GM19238 (cell line): ENCODE data around the gene VDR.

ENCODE experiments used
- DNase-seq: peaks from one replicate; pipeline ENCODE4 v3.0.0; 2011; ENCODE audit warnings: low spot score; ENCODE audit not compliant: insufficient read length

VDR gene

DNA sequence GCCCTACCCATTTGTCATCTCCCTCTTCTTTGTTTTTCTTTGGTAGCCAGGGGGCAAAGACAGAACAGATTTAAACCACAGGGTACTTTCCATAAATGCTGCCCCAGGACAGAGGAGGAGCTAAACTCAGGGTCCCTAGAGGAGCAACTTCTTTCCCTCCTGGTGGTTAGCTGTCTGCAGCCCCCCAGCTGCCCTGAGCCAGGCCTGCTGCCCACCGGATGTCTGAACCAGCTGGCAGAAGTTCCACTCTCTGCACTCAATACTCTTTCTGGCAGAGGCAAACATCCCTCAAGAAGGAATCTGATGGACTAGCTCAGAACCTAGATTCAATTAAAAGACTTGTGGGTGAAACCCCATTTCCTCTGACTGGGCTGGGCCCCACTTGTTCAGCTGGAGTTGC lies 10.7 kb downstream of the VDR start:
- no peak for DNase-seq

DNA sequence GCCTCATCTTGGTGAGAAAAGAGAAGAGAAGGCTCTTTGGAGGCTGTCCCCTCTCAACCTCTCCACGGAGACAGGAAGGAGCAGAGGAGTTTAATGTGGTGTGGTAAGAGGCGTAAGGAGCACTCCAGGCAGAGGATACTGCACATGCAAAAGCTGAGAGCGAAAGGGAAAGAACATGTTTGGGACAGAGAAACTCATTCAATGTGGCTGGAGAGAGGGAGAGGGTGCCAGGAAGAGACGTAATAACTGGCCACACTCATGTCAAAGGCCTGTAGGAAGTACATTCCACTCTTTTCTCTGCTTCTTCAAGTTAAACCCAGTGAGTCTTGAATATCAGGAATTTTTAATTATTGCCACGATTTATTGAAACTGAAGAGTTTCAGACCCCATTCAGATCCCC lies 12.0 kb downstream of the VDR start:
- DNase-seq: no peak

DNA sequence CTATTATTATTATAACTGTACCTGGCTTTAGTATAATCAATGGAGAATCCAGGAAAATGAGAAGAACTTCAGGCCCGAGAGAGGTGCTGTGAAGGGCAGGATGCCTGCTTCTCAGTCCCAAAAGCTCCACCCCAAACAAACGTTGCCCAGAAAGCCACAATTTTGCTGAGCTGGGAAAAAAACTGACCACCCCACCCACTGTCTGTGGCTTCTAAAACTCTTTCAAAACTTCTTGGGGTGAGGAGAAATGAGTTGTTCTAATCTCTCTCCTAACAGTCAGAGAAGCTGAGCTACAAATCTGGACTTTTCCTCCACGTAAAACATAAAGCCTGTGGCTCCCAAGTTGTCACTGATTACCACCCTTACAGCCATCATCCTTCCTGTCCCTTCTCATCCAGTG lies 13.4 kb downstream of the VDR start:
- no peak for DNase-seq

DNA sequence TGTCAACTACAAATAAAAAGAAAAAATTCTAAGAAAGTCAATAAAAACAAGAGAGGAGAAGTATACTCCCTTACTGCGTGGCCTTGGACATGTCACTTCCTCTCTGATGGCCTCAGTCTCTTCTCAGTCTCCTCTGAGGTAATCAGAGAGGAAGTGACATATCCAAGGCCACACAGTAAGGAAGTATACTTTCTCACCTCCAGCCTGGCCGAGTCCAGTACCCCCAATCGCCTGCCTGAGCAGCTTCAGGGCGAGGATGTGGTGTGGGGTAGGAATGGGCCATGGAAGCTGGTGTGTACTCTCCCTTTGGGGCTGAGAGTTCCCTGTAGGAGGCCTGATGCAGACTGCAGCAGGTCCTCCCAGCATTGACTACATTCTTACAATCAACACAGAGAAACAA lies 15.8 kb downstream of the VDR start:
- DNase-seq: no peak

DNA sequence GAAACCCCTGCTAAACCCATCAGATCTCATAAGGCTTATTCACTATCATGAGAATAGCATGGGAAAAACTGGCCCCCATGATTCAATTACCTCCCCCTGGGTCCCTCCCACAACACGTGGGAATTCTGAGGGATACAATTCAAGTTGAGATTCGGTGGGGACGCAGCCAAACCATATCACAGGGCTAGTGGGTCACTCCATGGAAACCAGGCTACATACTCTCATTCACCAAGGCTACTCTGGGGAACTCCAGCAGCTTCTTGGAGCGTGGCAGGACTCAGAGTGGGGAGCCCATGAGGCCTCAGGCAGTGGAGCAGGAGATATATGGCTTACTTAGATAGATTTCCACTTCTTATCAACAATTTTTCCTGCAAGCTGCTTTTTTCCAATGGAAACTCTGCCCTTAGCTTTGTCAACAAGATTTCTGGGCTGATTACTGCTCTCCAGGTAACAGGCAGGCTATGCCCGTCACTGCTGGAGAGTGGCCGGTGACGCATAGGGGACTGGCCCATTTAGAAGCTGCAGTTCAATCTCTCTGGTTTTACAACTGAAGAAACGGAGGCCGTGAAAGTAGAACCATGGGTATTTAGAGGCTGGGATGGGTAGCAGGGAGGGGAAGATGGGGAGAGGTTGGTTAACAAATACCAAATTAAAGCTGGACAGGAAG lies 16.5 kb downstream of the VDR start:
- no peak for DNase-seq

DNA sequence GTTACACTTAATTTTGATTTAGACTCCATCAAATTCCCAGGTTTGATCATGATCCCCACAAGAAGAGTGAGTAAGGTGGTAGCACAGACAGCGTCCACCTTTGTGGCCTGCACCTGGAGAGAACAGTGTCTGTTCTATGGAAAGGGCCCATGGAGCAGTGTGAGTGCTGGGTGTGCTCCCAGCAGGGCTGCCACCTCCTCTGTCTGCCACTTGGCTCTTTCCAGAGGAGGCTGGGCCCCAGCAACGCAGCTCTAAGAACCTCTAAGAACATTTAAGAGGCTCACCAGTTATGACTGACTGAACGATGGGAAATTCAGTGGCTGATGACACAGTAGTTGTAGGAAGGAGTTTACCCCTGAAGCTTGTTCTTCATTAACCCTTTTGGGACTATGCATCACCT lies 17.3 kb downstream of the VDR start:
- DNase-seq: no peak

DNA sequence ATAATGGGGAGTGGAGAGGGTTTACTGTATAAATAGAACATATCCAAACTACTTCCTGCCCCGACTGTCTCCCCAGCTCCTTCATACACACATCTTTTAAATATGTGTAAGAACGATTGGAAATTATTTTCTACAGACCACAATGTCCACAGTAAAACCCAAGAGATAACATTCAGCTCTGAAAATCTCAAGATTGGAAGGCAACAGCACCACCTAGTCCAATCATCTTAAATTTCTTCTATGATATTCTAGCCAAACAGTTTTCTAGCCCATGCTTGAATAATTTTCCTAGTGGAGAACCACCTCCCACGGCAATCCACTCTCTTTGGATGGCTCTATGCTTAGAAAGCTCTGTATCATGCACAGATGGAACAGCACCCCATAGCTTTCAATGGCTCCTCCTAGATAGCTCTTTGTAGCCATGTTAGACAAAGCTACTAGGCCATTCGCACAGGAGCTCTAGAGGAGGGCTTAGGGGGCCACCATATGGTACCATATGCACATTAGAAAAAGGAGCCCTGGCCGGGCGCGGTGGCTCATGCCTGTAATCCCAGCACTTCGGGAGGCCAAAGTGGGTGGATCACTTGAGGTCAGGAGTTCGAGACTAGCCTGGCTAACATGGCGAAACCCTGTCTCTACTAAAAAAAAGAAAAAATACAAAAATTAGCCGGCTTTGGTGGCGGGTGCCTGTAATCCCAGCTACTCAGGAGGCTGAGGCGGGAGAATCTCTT lies 18.1 kb downstream of the VDR start:
- no peak for DNase-seq

DNA sequence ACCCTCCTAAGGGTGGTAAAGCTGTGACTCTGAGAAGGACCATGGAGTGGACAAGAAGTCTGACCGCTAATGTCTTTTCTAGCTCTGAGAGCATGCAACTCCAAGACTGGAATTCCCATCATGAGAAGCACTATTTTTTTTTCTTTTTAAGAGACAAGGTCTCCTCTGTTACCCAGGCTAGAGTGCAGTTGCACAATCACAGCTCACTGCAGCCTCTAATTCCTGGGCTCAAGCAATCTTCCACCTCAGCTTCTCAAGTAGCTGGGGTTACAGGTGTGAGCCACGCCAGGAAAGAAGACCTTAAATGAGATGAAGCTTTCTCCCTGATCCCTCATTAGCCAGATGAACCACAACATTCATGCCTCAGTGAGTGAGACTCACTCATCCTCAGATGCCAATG lies 19.2 kb downstream of the VDR start:
- DNase-seq: no peak

DNA sequence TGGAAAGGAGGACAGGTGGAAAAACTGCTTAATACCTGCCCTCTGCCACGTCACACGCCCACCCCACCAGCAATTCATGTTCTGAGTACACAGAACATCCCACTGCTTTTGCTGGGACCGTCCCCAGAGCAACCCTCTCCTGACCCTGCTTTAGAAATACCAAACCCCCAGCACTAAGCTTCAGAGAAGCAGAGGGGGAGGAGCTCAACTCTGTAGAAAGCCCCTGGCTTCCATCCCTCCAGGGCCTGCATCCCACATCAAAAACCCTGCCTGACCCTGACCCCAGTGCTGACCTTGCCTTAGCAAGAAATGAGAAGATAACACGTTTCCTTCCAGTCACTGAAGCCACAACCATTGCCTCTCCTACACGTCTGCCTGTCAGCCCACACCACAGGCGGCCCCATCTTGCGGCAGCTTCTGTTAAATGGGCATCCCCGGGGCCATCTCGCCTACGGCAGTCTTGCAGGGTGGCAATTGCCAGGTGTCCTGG lies 19.7 kb downstream of the VDR start:
- DNase-seq: no peak

DNA sequence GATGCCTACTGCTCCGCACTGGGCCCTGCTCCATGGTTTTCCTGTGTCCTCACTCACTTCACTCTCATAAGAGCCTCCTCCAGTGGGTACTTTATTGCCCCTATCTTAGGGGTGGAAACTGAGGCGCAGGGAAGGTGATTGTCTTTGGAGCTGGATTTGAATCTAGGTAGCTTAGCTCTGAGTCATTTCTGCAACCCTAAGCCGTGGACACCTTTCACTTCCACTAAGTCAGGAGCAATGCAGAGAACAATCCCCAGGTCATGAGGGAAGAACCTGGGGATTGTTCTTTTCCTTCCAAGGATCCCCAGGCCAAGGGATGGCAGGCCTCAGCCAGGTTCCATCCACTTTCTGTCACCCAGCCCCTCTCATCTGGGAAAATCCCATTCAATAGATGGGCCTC lies 20.3 kb downstream of the VDR start:
- no peak for DNase-seq

DNA sequence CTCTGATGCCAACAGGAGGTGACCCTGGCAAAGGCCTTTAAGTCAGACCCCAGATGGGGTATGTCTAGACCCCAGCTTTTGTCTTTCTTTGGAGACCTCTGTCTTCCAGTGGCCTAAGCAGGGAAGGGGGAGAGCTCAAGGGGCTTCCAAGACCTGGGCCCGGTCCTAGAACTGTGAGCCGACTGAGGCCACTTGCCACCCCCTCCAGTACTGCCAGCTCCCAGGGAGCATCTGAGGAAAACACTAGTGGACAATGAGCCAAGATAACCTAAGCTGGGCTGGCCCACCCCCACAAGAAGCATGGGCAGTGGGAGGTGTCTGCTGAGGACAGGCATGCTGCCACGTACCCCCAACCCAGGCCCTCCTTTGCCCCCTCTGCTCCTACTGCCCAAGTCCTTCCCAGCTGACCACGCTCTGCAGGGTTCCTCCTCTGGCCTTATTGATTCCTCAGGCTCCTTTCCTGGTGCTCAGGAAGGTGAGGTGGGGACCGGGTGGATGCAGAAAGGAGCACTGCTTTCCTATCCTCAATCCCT lies 21.1 kb downstream of the VDR start:
- DNase-seq: no peak

DNA sequence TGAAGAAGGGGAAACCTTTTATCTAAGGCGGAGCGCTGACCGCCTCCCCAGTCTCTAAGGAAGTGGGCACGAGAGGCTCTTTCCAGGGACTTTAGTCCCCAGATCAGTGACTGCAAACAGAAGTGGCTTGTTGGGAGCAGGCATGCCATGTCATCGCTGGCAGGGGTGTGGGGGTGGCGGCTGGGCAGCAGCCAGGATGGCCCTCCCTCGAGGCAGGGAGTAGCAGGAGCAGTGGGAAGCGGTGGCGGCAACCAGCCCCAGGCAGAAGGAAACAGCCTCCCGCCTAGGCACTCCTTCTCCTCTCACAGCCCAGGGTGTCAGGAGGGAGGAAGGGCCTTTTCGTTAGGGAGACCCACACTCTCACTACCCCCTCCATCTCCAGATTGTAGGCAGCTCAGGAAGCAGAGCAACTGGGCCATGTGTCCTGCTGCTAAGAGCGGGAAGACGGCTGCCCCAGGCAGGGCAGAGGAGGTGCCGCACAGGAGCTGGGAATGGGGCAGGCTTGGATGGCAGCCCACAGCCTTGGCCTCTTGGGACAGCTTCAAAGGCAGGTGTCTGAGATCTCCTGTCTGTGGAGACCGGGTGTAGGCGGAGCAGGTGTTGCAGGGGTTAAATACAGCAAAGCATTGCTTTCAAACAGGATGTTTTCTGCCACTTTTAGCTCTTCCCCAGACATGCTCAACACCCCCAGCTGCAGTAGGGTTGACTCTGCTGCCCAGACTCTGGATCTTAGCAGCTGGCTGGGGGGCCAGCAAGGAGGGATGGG lies 21.8 kb downstream of the VDR start:
- no peak for DNase-seq

DNA sequence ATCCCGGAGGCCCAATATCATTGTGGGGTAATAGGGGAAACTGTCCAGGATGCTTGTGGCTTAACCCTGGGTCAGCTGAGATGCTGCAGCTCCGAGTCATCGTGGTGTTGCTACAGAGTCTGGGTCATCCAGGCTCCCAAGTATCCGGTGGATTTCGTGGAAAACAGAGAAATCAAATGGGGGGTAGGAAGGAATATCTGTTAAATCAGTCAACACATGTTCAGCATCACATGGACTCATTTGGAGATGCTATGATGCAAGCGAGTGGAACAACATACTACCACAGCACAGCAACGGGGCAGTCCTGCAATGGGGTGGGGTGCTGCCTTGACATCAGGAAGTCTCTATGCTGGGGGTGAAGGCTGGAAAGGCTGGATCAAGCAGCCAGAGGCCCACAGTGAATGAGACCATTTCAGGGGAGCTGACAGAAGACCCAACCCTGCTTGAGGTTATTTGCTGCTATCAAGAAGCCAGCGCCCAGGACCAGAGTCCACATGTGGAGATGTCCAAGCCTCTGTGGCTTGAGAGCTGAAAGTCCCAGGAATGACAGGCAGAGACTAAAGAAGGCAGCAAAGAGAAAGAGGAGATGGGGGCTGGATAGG lies 22.9 kb downstream of the VDR start:
- no peak for DNase-seq

DNA sequence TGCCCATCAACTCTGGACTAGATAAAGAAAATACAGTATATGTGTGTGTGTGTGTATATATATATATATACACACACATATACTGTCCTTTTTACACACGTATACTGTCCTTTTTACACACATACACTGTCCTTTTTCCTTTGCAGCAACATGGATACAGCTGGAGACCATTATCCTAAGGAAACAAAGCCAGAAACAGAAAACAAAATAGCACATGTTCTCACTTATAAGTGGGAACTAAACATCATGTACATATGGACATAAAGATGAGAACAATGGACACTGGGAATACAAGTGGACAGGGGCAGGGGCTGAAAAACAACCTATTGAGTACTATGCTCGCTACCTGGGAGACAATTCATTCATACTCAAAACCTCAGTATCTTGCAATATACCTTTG lies 23.7 kb downstream of the VDR start:
- no peak for DNase-seq

DNA sequence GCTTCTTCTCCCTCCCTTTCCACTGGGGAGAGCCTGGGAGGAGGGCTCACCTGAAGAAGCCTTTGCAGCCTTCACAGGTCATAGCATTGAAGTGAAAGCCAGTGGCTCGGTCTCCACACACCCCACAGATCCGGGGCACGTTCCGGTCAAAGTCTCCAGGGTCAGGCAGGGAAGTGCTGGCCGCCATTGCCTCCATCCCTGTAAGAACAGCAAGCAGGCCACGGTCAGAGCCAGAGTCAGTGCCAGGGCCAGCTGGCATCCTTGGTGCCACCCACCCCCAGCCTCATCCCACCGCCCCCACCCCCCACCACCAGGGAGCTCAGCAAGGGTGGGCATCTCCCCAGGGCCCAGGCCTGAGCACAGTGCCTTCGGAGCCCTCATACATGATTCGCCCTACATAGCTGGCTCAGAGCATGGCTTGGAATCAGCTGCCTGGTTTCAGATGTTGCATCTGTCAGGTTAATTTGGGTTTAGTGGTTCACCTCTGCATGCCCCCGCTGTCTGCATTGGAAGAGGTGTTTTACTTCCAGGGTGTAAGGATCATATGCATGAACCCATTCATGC lies 25.8 kb downstream of the VDR start:
- no peak for DNase-seq

DNA sequence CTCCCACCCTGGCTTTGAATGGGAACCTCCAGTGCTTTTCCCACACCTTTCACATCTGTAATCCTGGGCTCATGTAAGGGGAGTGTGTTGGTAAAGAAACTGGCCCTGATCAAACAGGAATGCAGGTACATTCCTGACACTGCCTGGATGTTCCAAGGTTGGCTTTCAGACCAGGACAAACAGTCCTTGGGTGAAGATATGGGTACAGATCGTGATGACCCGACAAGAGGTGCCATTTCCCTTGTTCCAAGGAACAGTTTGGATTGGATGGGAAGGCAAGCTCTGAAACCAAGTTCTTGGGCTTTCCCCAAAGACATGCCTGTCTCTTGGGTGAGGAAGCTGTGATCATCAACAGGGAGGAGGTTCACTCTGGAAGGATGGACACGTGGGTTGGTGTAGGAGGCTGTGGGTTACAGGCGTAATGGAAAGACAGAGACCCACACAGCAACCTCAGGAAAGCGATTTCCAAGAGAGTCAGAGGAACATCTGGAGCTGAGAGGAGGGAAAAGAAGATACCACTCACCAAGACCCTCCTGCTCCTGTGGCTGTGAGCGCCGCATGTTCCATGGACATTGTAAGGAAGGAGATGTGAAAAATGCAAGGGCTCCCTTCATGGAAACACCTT lies 26.4 kb downstream of the VDR start:
- DNase-seq: no peak

DNA sequence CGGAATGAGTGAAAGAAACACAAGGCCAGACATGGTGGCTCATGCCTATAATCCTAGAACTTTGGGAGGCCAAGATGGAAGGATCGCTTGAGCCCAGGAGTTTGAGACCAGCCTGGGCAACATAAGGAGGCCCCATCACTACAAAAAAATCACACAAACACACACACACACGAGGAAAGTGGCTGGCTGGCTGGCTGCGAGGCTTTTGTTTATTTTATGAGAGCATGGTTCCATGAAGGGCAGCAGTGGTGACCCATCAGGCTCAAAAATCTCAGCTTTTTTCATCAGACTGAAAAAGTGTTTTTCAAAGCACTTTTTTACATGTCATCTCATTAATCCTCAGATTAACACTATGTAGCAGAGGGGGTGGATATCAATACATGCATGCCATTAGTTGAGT lies 27.7 kb downstream of the VDR start:
- DNase-seq: no peak

DNA sequence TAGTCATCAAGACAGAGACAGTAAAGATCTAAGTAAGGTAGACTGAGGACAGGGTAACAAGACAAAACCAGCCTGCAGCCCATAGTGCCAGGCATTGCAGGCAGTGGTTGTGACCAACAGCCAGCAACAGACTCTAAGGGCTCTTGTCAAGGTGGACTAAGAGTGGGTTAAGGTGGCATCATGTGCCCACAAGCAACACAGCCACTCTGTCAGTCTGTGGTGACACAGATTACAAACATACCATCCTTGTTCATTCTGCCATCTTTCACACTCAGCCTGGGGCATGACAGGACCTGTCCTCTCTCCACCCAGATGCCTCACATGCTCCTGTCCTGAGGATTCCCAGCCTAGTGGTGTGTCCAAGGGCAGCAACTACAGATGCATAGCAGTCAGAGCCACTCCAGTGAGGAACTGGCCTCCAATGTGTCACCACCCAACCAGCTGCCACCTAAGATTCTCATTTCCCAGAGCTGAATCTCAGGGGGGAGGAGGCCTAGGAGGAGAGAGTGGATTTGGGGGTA lies 28.3 kb downstream of the VDR start:
- no peak for DNase-seq

DNA sequence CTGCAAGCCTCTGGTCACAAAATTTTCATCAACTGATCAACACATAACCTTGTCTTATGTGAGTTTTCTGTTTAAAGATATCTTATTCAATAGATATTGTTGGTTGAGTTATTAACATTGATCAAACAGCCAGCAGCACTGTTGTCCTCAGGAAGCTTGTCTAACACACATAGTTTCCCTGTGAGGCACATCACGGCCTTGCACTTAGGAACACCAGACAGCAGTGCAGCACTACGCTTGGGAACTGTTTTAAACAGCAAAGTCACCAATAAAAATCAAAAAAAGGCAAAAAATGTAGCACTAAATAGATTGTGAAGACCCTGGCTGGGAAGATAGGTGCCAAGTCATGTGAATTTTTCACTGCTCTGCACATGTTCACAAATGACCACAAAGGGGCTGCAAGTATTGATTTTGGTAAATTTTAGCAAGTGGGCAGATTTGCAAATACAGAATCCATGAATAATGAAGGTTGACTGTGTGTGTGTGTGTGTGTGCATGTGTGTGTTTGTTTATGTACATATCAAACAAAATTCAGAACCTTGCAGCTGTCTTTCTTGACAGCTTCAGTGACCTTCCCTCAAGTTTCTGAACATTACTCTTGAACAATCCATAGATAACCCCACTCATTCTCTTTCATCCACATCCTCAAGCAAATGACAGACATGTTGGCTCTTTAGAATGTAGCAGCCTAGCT lies 28.9 kb downstream of the VDR start:
- DNase-seq: no peak

DNA sequence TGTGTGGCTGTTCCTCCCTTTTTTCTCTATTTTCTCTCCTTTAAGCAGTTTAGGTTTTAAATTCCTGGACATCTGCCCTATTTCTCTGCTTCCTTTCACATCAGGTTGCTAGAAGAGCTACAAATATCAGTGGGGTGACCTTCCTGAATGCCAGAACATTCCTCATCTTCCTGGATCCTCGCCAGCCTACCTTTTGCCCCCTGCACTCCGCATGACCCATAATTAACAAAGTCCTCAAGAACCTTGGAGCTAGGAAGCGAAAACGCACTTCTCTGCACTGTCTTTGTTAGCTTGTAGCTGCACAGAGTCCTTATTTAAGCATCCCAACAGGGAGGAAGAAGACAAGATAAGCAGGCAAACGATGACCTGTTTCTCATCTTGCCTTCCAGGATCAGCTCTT lies 30.5 kb downstream of the VDR start:
- DNase-seq: no peak
